GM21528 (cell line): Measurements from ENCODE around the gene KCNIP4.

Experiments
- ATAC-seq: cut with Tn5 transposase; IDR thresholded peaks from one replicate; pipeline ENCODE4 v1.9.1; 2021; ENCODE audit warnings: mild to moderate bottlenecking, moderate library complexity; ENCODE audit not compliant: unreplicated experiment, low FRiP score

Gene KCNIP4

DNA sequence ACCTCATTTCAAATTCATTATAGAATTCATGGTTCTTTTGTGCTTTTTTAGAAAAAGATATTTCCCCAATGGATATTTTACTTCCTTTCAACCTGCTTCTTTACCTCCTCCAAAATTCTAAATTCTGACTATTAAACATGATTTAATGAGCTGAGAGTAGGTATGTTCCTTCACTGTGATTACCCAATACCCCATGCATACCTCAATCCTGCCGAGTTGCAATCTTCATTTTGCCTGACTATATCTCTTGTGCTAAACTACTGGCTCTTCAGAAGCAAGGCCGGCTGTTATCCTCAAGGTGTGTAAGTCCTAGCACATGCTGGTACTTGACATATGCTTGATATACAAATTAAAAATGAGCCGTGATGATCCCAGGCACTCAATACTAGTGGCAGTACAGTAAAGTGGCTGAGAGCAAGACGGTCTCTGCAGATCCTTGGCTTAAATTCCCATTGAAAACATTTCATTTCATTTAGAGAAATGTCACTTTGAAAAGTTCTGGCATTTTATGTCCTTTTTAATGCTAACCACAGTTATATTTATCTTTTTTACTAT is 320.4 kb downstream of the KCNIP4 start:
- ATAC-seq = no peak

- no peak for ATAC-seq
These were observed 323.1 kb downstream of the KCNIP4 start for GRCh38 chr4:21625447-21625846.

GRCh38 chr4:21605006-21605405 is 343.6 kb downstream of the KCNIP4 start:
- no peak for ATAC-seq

GRCh38 chr4:21596521-21596920 is 352.1 kb downstream of the KCNIP4 start:
- no peak for ATAC-seq

- no peak for ATAC-seq
These were observed 354.9 kb downstream of the KCNIP4 start for GRCh38 chr4:21593671-21594001.

- no peak for ATAC-seq
These were observed 355.5 kb downstream of the KCNIP4 start for GRCh38 chr4:21592970-21593670.

- no peak for ATAC-seq
These were observed 371.5 kb downstream of the KCNIP4 start for GRCh38 chr4:21577056-21577455.

- ATAC-seq = no peak
These were observed 377.5 kb downstream of the KCNIP4 start for GRCh38 chr4:21571100-21571499.

GRCh38 chr4:21569638-21570037 is 378.9 kb downstream of the KCNIP4 start:
- ATAC-seq = no peak

DNA sequence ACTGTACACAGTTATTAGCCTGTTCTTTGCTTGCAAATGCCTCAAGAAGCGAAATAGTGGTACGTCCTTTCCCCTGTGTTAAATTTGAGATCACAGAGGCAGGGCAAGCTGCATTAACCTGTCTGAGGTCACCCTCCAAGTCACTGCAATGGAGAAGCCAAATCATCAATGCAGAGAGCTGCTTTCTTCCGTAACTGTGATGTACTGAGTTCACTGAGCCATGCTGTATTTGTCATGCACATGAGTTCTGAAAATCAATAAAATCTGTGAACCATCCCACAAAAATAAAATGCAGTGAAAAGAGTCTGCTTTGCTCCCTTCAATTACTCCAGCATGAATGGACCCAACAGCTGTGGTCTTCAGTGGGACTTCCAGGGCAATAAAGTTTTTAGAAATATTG is 393.5 kb downstream of the KCNIP4 start:
- ATAC-seq = no peak

GRCh38 chr4:21554500-21554899 is 394.1 kb downstream of the KCNIP4 start:
- ATAC-seq = no peak

GRCh38 chr4:21554066-21554465 is 394.5 kb downstream of the KCNIP4 start:
- ATAC-seq = no peak

- ATAC-seq = no peak
These were observed 396.1 kb downstream of the KCNIP4 start for GRCh38 chr4:21552455-21552854.

- no peak for ATAC-seq
These were observed 403.6 kb downstream of the KCNIP4 start for GRCh38 chr4:21544955-21545354.

DNA sequence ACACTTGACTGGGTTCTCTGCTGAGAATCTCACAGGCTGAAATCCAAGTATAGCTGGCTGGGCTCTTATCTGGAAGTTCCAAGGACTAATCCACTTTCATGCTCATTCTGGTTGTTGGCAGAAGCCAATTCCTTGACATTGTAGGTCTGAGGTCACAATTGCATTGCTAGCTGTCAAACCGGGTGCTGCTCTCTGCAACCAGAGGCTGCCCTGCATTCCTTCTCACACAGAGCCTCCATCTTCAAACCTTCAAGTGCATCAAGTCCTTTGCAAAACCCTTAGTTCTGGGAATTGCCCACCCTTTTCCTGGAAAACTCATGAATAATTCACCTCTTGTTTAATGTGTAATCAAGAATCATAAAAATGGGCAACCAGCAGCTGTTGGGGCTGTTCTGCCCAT is 404.2 kb downstream of the KCNIP4 start:
- ATAC-seq = no peak

- ATAC-seq = no peak
These were observed 405.1 kb downstream of the KCNIP4 start for GRCh38 chr4:21543514-21543913.

- no peak for ATAC-seq
These were observed 412.7 kb downstream of the KCNIP4 start for GRCh38 chr4:21535898-21536297.

DNA sequence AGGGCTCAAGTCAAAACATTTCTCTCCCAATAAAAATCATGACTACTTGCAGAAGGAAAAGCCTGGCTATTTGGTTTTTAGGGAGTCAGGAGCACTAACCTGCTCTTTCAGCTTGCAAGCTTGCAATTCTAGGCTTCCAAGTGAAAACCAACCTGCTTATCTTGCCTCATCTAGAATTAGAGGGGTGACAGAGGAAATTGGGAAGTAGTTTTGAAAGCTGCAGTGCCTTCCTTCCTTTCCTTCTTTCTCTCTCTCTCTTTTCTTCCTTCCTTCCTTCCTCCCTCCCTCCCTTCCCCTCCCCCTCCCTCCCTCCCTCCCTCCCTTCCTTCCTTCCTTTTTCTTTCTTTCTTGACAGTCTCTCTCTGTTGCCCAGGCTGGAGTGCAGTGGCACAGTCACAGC is 417.5 kb downstream of the KCNIP4 start:
- no peak for ATAC-seq

DNA sequence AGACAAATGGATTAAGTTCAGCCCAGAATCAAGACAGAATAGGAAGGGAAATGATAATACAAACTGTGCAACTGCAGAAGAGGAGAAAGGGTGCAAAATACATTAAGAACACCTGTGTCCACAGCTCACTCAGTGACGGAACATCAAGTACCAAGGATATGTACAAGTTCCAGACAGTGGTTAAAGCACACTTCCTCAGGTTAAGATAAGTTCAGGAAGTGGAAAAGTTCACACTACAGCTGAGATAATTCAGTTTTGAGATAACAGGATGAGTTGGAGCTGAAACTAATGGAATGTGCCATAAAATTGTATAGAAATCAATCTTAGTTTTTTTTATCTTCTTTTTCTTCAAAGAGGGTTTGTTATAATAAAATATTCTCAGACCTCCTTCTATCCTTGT is 419.4 kb downstream of the KCNIP4 start:
- ATAC-seq = no peak

DNA sequence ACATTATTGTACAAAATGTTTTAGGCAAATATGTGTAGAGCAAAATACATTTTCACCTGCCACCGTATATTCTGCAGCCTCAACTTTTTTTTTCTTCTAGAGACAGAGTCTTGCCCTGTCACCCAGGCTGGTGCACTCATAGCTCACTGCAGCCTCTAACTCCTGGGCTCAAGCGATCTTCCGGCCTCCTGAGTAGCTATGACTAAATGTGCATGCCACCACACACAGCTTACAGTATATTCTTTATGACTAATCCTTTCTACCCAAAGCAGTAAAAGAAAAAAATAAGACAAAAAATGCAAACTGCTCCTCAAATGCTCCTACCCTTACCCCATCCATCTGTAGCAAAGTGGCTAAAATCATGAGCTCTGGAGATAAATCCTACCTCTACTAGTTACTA is 426.3 kb downstream of the KCNIP4 start:
- ATAC-seq = no peak

GRCh38 chr4:21517126-21517859 is 431.3 kb downstream of the KCNIP4 start:
- no peak for ATAC-seq
